Breast epithelium (tissue), 4 donors: ENCODE results near the gene CNGB1. TPM values are rescaled to one million over a fixed set of nuclear protein-coding genes. Genes with fewer than 3 reads are reported as not detected.

Experiments used
- DNase-seq, 2 donors: peaks; one replicate each; pipeline ENCODE4 v3.0.0-alpha.2; 2019; ENCODE audit warnings: low spot score in 2 of 2
- H3K27ac ChIP-seq, 2 donors: fragments of 200-600 bp; sonication (generic) in 1 of 2; one replicate each; pipeline ENCODE4 v1.5.1; 2016 to 2019; ENCODE audit warnings: mild to moderate bottlenecking in 1 of 2
- H3K27me3 ChIP-seq, 2 donors: fragments of 200-600 bp; sonication (generic) in 1 of 2; one replicate each; pipeline versions ENCODE4 v1.5.1 to v1.6.0; 2017 to 2019; ENCODE audit warnings: control low read depth in 1 of 2, mild to moderate bottlenecking in 1 of 2
- H3K36me3 ChIP-seq: fragments of 200-600 bp; one replicate; pipeline ENCODE4 v1.5.1; 2019
- H3K4me1 ChIP-seq, 2 donors: fragments of 200-600 bp; sonication (generic); one replicate each; pipeline ENCODE4 v1.5.1; 2016 to 2019; ENCODE audit warnings: control low read depth in 1 of 2
- H3K4me3 ChIP-seq, 3 donors: fragments of 200-600 bp; sonication (generic); 1 replicate in 2 of 3; 2 replicates in 1 of 3; pipeline ENCODE4 v1.5.1; 2016 to 2019; ENCODE audit warnings: mild to moderate bottlenecking in 3 of 3, moderate library complexity in 2 of 3
- H3K9me3 ChIP-seq, 2 donors: fragments of 200-600 bp; sonication (generic) in 1 of 2; one replicate each; pipeline ENCODE4 v1.5.1; 2016 to 2019; ENCODE audit warnings: control low read depth in 1 of 2
- POLR2A ChIP-seq: fragments of 450-650 bp; IDR thresholded peaks from one replicate; pipeline ENCODE4 v1.6.1; 2016; ENCODE audit warnings: antibody characterized with exemption, mild to moderate bottlenecking, moderate library complexity
- POLR2AphosphoS5 ChIP-seq, 3 donors: sonication (generic); formaldehyde crosslinking; IDR thresholded peaks; one replicate each; pipeline ENCODE4 v1.6.1; 2017; ENCODE audit warnings: antibody characterized with exemption in 3 of 3
- intact Hi-C: fragments of 100-400 bp; cut with DNase I; formaldehyde crosslinking; loops from one replicate; pipeline ENCODE4 v1.15.1; 2023; ENCODE audit warnings: low total_unique reads
- total RNA-seq, 3 donors: library from RNA; depleted of rRNA; stranded (reverse); fragments of >200 nt; gene quantifications; one replicate each; pipeline ENCODE4 v1.1.0, GENCODE V29; 2016
- TF ChIP-seq, protein P1 (sequence below), 3 donors: fragments of 450-650 bp; IDR thresholded peaks; one replicate each; pipeline ENCODE4 v1.5.1; 2016 to 2017; ENCODE audit warnings: antibody characterized with exemption in 3 of 3, mild to moderate bottlenecking in 3 of 3, moderate library complexity in 3 of 3

Gene CNGB1
- total RNA-seq, 3 donors from 2014 or later: not detected

DNA sequence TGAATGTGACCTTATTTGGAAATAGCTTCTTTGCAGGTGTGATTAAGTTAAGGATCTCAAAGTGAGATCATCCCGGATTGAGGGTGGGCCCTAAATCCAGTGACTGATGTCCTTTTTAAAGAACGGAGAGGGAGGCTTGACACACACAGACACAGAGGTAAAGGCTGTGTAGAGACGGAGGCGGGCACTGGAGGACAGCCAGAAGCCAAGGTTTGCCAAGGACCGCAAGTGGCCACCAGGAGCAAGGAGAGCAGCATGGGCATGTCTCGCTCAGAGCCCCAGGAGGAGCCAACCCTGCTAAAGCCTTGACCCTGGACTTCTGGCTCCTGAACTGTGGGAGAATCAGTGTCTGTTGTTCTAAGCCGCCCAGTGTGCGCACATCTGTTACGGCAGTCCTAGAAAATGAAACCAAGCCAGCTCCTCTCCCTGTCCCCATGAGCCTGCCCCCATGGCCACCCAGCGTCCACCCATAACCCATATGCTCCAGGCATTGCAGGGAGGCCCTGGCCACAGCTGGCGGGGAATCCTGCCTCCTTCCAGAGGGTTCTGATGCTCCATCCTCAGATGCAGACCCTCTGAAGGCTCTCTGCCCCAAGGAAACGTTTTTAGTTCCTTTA is 15.2 kb downstream of the CNGB1 start:
- Histone ChIP-seq H3K4me1 (no peaks in the 10 kb centered on the region), H3K9me3 (no peaks in the 10 kb centered on the region), H3K4me3 (peak overlapping the region in 1 of 3 donors; percentile 3), H3K36me3 (no peaks in the 10 kb centered on the region), H3K27me3 (no peaks in the 10 kb centered on the region), H3K27ac (no peak overlapping the region)
- DNase-seq: peak; percentile 70 to 71
- no peak for TF ChIP-seq POLR2A
- TF ChIP-seq, protein P1, sequence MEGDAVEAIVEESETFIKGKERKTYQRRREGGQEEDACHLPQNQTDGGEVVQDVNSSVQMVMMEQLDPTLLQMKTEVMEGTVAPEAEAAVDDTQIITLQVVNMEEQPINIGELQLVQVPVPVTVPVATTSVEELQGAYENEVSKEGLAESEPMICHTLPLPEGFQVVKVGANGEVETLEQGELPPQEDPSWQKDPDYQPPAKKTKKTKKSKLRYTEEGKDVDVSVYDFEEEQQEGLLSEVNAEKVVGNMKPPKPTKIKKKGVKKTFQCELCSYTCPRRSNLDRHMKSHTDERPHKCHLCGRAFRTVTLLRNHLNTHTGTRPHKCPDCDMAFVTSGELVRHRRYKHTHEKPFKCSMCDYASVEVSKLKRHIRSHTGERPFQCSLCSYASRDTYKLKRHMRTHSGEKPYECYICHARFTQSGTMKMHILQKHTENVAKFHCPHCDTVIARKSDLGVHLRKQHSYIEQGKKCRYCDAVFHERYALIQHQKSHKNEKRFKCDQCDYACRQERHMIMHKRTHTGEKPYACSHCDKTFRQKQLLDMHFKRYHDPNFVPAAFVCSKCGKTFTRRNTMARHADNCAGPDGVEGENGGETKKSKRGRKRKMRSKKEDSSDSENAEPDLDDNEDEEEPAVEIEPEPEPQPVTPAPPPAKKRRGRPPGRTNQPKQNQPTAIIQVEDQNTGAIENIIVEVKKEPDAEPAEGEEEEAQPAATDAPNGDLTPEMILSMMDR (IDR thresholded peaks at IDR 0.05): peak in 1 of 3 donors; percentile 33
- intact Hi-C loops: no loop called here

DNA sequence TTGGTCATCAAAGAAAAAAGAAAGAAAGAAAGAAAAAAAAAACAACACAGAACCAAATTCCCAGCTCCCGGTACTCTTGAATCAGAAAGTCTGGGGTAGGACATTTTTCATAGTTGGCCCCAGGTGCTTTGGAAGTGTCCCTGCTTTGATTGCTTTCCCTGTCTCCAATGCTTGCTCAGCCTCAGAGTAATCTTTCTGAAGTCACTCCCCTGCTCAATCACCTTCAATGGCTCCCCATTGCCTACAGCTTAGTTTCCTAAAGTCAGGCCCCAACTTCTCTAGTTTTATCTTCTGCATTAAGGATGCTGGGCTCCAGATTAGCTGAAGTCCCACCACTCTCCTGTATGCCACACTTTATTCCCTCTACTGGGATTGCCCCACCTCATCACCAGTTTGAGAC is 17.1 kb downstream of the CNGB1 start:
- Histone ChIP-seq H3K27ac (no peak overlapping the region), H3K4me1 (no peaks in the 10 kb centered on the region), H3K36me3 (no peaks in the 10 kb centered on the region), H3K4me3 (no peak overlapping the region), H3K9me3 (no peaks in the 10 kb centered on the region), H3K27me3 (no peaks in the 10 kb centered on the region)
- intact Hi-C loops: no loop called here
- TF ChIP-seq POLR2AphosphoS5 (IDR thresholded peaks at IDR 0.05) (no peak), POLR2A (no peak)
- TF ChIP-seq, protein P1 (IDR thresholded peaks at IDR 0.05): no peak
- DNase-seq: no peak

DNA sequence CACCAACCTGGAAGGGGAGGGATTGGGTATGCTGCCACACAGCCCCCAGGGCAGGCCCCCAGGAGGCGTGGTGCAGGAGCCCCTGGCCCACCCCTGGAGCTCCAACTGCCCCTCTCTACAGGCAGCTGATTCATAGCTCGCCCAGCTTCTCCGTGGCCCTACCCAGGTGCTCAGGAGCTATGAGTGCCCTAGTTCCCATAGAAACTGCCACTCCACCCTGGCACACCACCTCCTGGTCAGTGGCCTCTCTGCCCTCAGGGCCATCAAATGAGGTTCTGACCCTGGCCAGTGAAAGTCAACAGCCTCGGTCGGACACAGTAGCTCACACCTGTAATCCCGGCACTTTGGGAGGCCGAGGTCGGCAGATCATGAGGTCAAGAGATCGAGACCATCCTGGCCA is 18.0 kb downstream of the CNGB1 start:
- intact Hi-C loops: no loop called here

DNA sequence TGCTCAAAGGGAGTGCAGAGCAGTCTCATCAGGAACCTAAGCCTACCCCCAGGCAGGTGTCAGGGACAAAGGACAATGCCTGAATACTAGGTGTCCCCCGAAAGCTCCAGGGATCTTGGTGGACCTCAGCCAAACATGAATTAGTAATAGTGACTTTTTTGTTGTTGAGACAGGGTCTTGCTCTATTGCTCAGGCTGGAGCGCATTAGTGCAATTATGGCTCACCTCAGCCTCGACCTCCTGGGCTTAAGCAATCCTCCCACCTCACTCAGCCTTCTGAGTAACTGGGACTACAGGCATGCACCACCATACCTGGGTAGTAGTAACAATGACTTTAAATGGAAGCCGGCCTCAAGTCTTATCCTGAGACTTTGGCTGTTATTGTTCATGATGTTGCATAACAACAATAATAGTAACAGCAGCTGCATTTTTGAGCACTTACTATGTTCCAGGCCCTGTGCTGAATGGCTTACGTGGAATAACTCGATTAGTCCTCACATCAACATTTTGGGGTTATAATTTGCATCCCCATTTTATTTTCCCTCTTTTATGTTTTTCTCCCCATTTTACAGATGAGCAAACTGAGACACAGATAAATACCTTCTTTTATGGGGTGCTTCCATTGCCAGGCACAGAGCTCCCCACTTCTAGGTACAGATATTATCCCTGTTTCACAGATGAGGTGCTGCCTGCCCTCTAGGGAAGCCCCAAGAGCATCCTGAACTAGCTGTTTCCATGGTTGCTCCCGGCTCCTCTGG is 19.5 kb downstream of the CNGB1 start:
- Histone ChIP-seq H3K9me3 (no peaks in the 10 kb centered on the region), H3K27ac (no peak overlapping the region), H3K36me3 (no peaks in the 10 kb centered on the region), H3K4me1 (no peaks in the 10 kb centered on the region), H3K4me3 (no peak overlapping the region), H3K27me3 (no peaks in the 10 kb centered on the region)
- TF ChIP-seq POLR2A (no peak), POLR2AphosphoS5 (IDR thresholded peaks at IDR 0.05) (no peak)
- TF ChIP-seq, protein P1 (IDR thresholded peaks at IDR 0.05): no peak
- intact Hi-C loops: no loop called here
- DNase-seq: no peak

More for the DNA sequence above, 18.0 kb downstream of the CNGB1 start:
- no peaks in the 10 kb centered on the region for H3K27me3 ChIP-seq
- no peak overlapping the region for H3K27ac ChIP-seq
- H3K4me3 ChIP-seq: no peak overlapping the region
- no peaks in the 10 kb centered on the region for H3K9me3 ChIP-seq
- H3K36me3 ChIP-seq: no peaks in the 10 kb centered on the region
- DNase-seq: no peak
- H3K4me1 ChIP-seq: no peaks in the 10 kb centered on the region
- TF ChIP-seq POLR2A (no peak), POLR2AphosphoS5 (IDR thresholded peaks at IDR 0.05) (no peak)
- TF ChIP-seq, protein P1 (IDR thresholded peaks at IDR 0.05): no peak

DNA sequence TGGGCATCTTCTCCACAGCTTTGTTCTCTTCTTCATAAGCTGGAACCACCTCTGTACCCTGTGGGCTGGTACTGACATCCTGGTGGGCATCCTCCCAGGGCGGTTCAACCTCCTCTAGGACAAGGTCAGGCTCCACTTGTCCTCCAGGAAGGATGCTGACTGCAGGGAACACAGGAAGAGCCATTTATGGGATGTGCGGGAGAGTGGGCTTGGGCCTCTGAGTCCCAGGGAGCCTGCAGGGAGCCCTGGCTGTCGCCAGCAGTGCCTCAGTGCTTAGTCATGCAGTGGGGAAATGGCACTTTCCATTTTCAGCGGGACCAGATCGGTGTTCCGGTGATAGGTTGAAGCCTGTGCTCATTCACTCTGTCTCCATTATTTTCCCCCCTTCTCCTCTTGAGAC is 20.5 kb downstream of the CNGB1 start:
- H3K36me3 ChIP-seq: no peaks in the 10 kb centered on the region
- no peaks in the 10 kb centered on the region for H3K27me3 ChIP-seq
- no peaks in the 10 kb centered on the region for H3K9me3 ChIP-seq
- TF ChIP-seq POLR2A (no peak), POLR2AphosphoS5 (IDR thresholded peaks at IDR 0.05) (no peak)
- TF ChIP-seq, protein P1 (IDR thresholded peaks at IDR 0.05): no peak
- H3K4me3 ChIP-seq: no peak overlapping the region
- intact Hi-C loops: no loop called here
- no peak for DNase-seq
- no peak overlapping the region for H3K27ac ChIP-seq
- H3K4me1 ChIP-seq: no peaks in the 10 kb centered on the region
